Effector memory CD8-positive, alpha-beta T cell (primary cell): ENCODE measurements around the gene PIN1.

Experiments
- ATAC-seq: fragments of 150-1000 bp; cut with Tn5 transposase; replicated peaks from 2 replicates; pipeline ENCODE4 v1.10.0; 2021; ENCODE audit warnings: mild to moderate bottlenecking, moderate library complexity
- DNase-seq, 3 experiments: peaks; one replicate each; pipeline ENCODE4 v3.0.0; 2021
- H3K27ac Mint-ChIP-seq, 2 donors: one replicate each; pipeline ENCODE4 v1.8.0; 2022; ENCODE audit warnings: mild to moderate bottlenecking in 2 of 2, mixed read lengths in 2 of 2, moderate library complexity in 2 of 2
- H3K27me3 Mint-ChIP-seq, 2 donors: one replicate each; pipeline ENCODE4 v1.8.0; 2022; ENCODE audit warnings: mixed read lengths in 2 of 2
- H3K36me3 Mint-ChIP-seq: one replicate; pipeline ENCODE4 v1.8.0; 2022; ENCODE audit warnings: mild to moderate bottlenecking, moderate library complexity, mixed read lengths; ENCODE audit not compliant: insufficient read depth
- H3K4me1 Mint-ChIP-seq, 2 donors: one replicate each; pipeline ENCODE4 v1.8.0; 2022; ENCODE audit warnings: low read depth in 2 of 2, mixed read lengths in 2 of 2
- H3K4me3 Mint-ChIP-seq, 2 donors: one replicate each; pipeline ENCODE4 v1.8.0; 2022; ENCODE audit warnings: mild to moderate bottlenecking in 2 of 2, mixed read lengths in 2 of 2, moderate library complexity in 2 of 2
- H3K9me3 Mint-ChIP-seq, 2 donors: one replicate each; pipeline ENCODE4 v1.8.0; 2022; ENCODE audit warnings: mixed read lengths in 2 of 2

The PIN1 gene

GRCh38 chr19:9849791-9850190, 14.7 kb downstream of the PIN1 start:
- DNase-seq, result no peak
- ATAC-seq, result no peak
- H3K36me3 Mint-ChIP-seq, result peaks cover 6% of the 10 kb centered on the region
- H3K4me3 Mint-ChIP-seq, result no peak overlapping the region
- H3K9me3 Mint-ChIP-seq, result no peaks in the 10 kb centered on the region
- peaks cover 10 to 30% of the 10 kb centered on the region in 2 donors for H3K4me1 Mint-ChIP-seq
- no peaks in the 10 kb centered on the region for H3K27me3 Mint-ChIP-seq
- H3K27ac Mint-ChIP-seq, result peak overlapping the region in 1 of 2 donors; percentile 23

- Mint-ChIP-seq H3K36me3 (peaks cover 5% of the 10 kb centered on the region), H3K4me3 (no peak overlapping the region), H3K4me1 (peaks cover 10 to 23% of the 10 kb centered on the region in 2 donors), H3K27ac (peak overlapping the region in 1 of 2 donors; percentile 46), H3K9me3 (no peaks in the 10 kb centered on the region), H3K27me3 (no peaks in the 10 kb centered on the region)
- ATAC-seq (no peak), DNase-seq (no peak)
Measured at GRCh38 chr19:9850235-9850959, 15.3 kb downstream of the PIN1 start.

GRCh38 chr19:9854282-9854846, 19.2 kb downstream of the PIN1 start:
- no peak overlapping the region for H3K4me3 Mint-ChIP-seq
- no peak overlapping the region for H3K27ac Mint-ChIP-seq

GRCh38 chr19:9856609-9857008, 21.5 kb downstream of the PIN1 start:
- Mint-ChIP-seq H3K4me3 (peak overlapping the region; percentile 46 to 91), H3K9me3 (no peaks in the 10 kb centered on the region), H3K27me3 (no peaks in the 10 kb centered on the region), H3K36me3 (peaks cover 8% of the 10 kb centered on the region), H3K4me1 (peaks cover 34 to 50% of the 10 kb centered on the region in 2 donors), H3K27ac (peak overlapping the region; percentile 64 to 70)
- no peak for DNase-seq
- ATAC-seq, result no peak

More at GRCh38 chr19:9854282-9854846, 19.2 kb downstream of the PIN1 start:
- DNase-seq (no peak), ATAC-seq (no peak)
- peaks cover 8% of the 10 kb centered on the region for H3K36me3 Mint-ChIP-seq
- no peaks in the 10 kb centered on the region for H3K9me3 Mint-ChIP-seq
- no peaks in the 10 kb centered on the region for H3K27me3 Mint-ChIP-seq
- H3K4me1 Mint-ChIP-seq, result peaks cover 28 to 45% of the 10 kb centered on the region in 2 donors

- no peak for ATAC-seq
- Mint-ChIP-seq H3K4me1 (peaks cover 38 to 56% of the 10 kb centered on the region in 2 donors), H3K27me3 (no peaks in the 10 kb centered on the region), H3K36me3 (peaks cover 8% of the 10 kb centered on the region), H3K4me3 (peak overlapping the region; percentile 89 to 91), H3K9me3 (no peaks in the 10 kb centered on the region), H3K27ac (peak overlapping the region; percentile 91 to 96)
- no peak for DNase-seq
Measured at GRCh38 chr19:9857076-9857721, 22.1 kb downstream of the PIN1 start.

- ATAC-seq, result peak; percentile 87
- Mint-ChIP-seq H3K4me3 (peak overlapping the region; percentile 89 to 91), H3K9me3 (no peaks in the 10 kb centered on the region), H3K27me3 (no peaks in the 10 kb centered on the region), H3K4me1 (peaks cover 43 to 62% of the 10 kb centered on the region in 2 donors), H3K36me3 (peaks cover 5% of the 10 kb centered on the region), H3K27ac (peak overlapping the region; percentile 91 to 96)
- peak in 1 of 3 experiments; percentile 20 for DNase-seq
Measured at GRCh38 chr19:9857920-9858746, 23.0 kb downstream of the PIN1 start.

GRCh38 chr19:9858766-9859165, 23.6 kb downstream of the PIN1 start:
- Mint-ChIP-seq H3K36me3 (peaks cover 4% of the 10 kb centered on the region), H3K9me3 (no peaks in the 10 kb centered on the region), H3K4me1 (peaks cover 45 to 65% of the 10 kb centered on the region in 2 donors), H3K27me3 (no peaks in the 10 kb centered on the region), H3K4me3 (peak overlapping the region; percentile 89 to 91), H3K27ac (peak overlapping the region; percentile 91 to 96)
- ATAC-seq (no peak), DNase-seq (no peak)

GRCh38 chr19:9860407-9860806, 25.3 kb downstream of the PIN1 start:
- no peak for DNase-seq
- H3K4me1 Mint-ChIP-seq, result peaks cover 48 to 65% of the 10 kb centered on the region in 2 donors
- no peak for ATAC-seq
- peak overlapping the region in 1 of 2 donors; percentile 49 for H3K27ac Mint-ChIP-seq
- peaks cover 3% of the 10 kb centered on the region for H3K36me3 Mint-ChIP-seq
- H3K27me3 Mint-ChIP-seq, result no peaks in the 10 kb centered on the region
- H3K4me3 Mint-ChIP-seq, result no peak overlapping the region
- H3K9me3 Mint-ChIP-seq, result no peaks in the 10 kb centered on the region

GRCh38 chr19:9861503-9861902, 26.4 kb downstream of the PIN1 start:
- Mint-ChIP-seq H3K9me3 (no peaks in the 10 kb centered on the region), H3K4me1 (peaks cover 50 to 70% of the 10 kb centered on the region in 2 donors), H3K36me3 (no peaks in the 10 kb centered on the region), H3K27ac (peak overlapping the region; percentile 67 to 73), H3K27me3 (no peaks in the 10 kb centered on the region), H3K4me3 (peak overlapping the region in 1 of 2 donors; percentile 64)
- no peak for DNase-seq
- no peak for ATAC-seq

GRCh38 chr19:9862938-9863337, 27.8 kb downstream of the PIN1 start:
- Mint-ChIP-seq H3K27me3 (no peaks in the 10 kb centered on the region), H3K9me3 (no peaks in the 10 kb centered on the region), H3K4me1 (peaks cover 42 to 60% of the 10 kb centered on the region in 2 donors), H3K27ac (peak overlapping the region; percentile 67 to 73), H3K4me3 (peak overlapping the region; percentile 7 to 16), H3K36me3 (no peaks in the 10 kb centered on the region)
- DNase-seq (no peak), ATAC-seq (peak; percentile 32)

- no peaks in the 10 kb centered on the region for H3K27me3 Mint-ChIP-seq
- H3K4me3 Mint-ChIP-seq, result peak overlapping the region in 1 of 2 donors; percentile 4
- peak overlapping the region; percentile 67 to 73 for H3K27ac Mint-ChIP-seq
- H3K36me3 Mint-ChIP-seq, result no peaks in the 10 kb centered on the region
- DNase-seq, result no peak
- no peak for ATAC-seq
- peaks cover 34 to 52% of the 10 kb centered on the region in 2 donors for H3K4me1 Mint-ChIP-seq
- H3K9me3 Mint-ChIP-seq, result no peaks in the 10 kb centered on the region
Measured at GRCh38 chr19:9863759-9864158, 28.6 kb downstream of the PIN1 start.

GRCh38 chr19:9865732-9866501, 30.8 kb downstream of the PIN1 start:
- Mint-ChIP-seq H3K4me1 (peaks cover 29 to 44% of the 10 kb centered on the region in 2 donors), H3K36me3 (no peaks in the 10 kb centered on the region), H3K27me3 (no peaks in the 10 kb centered on the region), H3K27ac (peak overlapping the region; percentile 35 to 79), H3K9me3 (no peaks in the 10 kb centered on the region), H3K4me3 (peak overlapping the region; percentile 56 to 63)
- DNase-seq (peak; percentile 37 to 50 (median 42)), ATAC-seq (peak; percentile 99)
